Renal cortex interstitium (tissue), 11 donors: ENCODE data around the gene DNAJC15. TPM values are rescaled to one million over a fixed set of nuclear protein-coding genes. Genes with fewer than 3 reads are reported as not detected.

ENCODE experiments used
- DNase-seq, 11 donors: peaks; one replicate each; pipeline ENCODE4 v3.0.0-alpha.2; 2013; ENCODE audit warnings: low read depth in 9 of 11, low spot score in 4 of 11; ENCODE audit errors: extremely low read depth in 1 of 11
- polyA plus RNA-seq, 3 donors: library from polyadenylated mRNA; unstranded; fragments of 120-200 nt; gene quantifications; one replicate each; pipeline ENCODE4 v1.2.1, GENCODE V29; 2013; ENCODE audit not compliant: insufficient read length in 3 of 3

Gene DNAJC15
- polyA plus RNA-seq, 3 donors, result 25.7 to 31.7 (median 31.6) TPM

DNA sequence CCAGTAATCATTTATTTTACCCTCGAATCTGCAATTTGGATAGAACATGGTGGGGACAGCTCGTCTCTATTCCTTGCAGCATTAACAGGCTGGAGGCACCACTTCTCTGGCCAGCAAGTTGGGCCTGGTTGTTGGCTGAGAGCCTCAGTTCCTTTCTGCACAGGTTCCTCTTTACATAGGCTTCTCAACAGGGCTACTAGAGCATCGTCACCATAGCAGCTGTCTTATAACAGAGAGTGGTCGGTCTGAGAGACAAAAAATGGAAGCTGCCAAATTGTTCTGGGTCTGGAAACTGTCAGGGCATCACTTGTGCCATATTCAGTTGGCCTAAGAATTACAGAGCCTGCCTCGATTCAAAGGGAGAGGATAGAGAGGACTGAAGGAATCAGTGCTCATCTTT is 86.7 kb downstream of the DNAJC15 start:
- DNase-seq, result no peak

DNA sequence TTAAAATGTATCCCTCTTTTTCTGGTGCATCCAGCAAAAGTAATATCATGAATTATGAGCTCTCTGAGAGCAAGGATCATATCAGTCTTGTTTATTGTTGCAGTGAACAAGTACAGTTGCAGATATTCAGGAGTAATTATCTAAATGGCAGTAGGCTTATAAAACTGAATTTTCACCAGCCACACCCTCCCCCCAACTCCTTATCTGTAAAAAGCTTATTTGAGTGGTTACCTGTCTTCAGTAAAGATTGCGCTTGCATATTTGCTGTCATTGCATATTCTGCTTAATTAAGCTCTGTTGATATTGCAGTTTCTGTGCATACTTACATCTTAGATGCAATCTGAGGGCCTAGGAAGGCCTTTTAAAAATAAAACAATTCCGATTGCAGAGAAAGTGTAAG is 87.3 kb downstream of the DNAJC15 start:
- DNase-seq, result no peak

DNA sequence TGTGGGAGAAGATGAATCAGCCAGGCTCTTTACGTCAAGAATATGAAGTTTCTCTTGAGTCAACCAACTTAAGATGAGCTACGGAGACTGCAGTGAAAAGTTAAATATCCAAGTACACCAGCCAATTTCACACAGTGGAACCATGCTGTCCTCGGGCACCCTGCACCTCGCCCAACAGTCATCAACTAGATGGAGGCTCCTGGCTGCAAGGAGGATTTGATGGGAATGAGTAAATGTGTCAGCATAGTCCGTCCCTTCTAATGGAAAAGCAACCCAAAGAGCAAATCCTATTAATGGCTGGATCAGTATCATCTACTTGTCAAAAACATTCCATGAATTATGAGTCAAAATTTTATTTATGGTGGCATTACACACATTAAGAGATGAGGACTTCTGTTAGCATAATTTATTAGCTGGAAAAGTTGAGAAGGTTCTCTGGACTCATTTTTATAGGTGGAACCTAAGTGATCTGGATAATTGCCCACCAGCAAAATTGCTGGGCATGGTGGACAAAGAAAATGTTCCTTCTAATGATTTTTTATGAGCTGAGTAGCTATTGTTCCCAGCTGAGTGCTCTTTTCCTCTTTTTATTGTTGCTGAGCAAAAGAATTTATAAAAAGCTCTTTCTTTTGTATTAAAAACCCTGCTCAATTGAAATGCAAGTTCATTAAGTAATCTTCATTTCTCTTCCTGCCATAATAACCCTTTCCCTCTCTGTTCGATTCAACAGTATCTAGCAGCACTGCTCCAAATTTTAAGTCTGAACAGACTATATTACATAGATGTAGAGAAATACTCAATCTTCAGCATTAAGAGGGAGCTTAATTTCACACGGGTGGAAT is 88.4 kb downstream of the DNAJC15 start:
- no peak for DNase-seq

DNA sequence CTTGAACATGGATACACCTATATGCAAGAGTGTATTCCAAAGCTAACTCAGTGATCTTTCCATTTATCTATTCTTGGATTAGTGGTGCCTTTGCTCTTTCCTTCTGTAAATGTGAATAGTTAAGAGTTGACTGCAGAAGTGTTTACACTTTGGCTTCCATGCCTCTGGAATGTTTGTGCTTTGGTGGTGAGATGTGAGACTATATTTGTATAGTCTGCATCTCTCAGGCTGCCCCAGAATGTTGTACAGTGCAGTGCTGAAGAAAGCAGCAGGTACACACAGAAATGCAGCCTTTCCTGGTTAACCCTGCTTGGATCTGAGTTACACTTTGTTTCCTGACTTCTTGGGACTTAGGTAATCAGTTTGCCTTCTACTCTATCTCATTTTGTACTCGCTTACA is 90.2 kb downstream of the DNAJC15 start:
- DNase-seq, result no peak

GRCh38 chr13:43114504-43114903 is 91.1 kb downstream of the DNAJC15 start:
- DNase-seq, result no peak

- no peak for DNase-seq
Observed at GRCh38 chr13:43115141-43115540, 91.8 kb downstream of the DNAJC15 start.

GRCh38 chr13:43116242-43116641 is 92.9 kb downstream of the DNAJC15 start:
- no peak for DNase-seq

DNA sequence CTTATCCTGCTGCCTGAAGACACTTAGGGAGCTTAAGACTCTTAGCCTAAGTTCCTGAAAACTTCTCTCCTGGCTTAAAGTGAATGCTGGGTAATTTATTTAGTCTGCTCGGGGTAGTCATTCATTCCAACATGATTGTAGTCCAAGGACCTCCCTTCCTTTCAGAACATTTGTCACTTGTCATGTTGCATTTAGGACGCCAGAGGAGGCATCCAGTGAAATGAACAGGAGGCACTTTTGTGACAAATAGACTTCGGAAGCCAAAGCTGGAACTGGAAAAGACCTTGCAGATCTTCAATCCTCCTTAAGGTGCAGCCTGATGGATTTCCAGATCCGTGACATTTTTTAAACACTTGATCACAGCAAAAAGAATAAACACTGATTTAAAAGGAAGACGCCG is 95.1 kb downstream of the DNAJC15 start:
- no peak for DNase-seq

DNA sequence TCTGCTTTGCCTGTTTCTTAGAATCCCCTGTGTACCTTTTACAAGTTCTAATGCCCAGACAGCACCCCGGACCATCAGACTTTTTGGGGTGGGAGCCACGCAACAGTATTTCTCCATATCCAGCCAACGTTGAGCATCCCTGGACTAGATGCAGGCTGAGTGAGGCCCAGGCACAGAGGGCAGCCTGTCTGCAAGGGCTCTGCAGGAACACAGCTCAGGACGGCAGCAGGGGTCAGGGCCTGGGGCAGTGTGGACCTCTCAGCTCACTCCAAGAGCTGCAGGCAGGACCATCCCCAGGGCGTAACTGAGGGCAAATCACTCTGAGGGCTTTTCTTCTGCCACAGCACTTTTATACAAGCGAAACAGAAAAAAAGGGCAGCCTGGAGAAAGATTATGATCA is 95.8 kb downstream of the DNAJC15 start:
- DNase-seq, result no peak

- DNase-seq, result no peak
Observed at GRCh38 chr13:43122791-43123190, 99.4 kb downstream of the DNAJC15 start.

- no peak for DNase-seq
Observed at GRCh38 chr13:43123856-43124255, 100.5 kb downstream of the DNAJC15 start.

DNA sequence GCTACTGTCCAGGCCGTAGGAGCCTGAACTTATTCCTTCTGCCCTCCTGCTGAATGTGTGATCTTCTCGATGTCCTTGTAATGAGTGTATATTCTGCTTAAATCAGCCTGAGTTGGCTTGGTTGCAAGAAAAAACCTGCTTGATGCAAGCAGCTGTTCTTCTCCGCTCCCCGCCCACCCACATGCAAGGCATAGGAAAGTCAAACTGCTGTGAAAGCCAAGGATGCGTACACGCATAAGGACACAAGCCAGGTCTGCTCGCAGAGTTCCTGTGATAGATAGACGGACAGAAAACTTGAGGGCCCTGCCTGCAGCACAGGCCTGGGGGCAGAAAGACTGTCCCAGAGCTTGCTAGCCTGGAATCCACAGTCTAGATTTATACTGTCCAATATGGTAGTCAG is 101.1 kb downstream of the DNAJC15 start:
- DNase-seq, result no peak

GRCh38 chr13:43126420-43126819 is 103.0 kb downstream of the DNAJC15 start:
- no peak for DNase-seq

DNA sequence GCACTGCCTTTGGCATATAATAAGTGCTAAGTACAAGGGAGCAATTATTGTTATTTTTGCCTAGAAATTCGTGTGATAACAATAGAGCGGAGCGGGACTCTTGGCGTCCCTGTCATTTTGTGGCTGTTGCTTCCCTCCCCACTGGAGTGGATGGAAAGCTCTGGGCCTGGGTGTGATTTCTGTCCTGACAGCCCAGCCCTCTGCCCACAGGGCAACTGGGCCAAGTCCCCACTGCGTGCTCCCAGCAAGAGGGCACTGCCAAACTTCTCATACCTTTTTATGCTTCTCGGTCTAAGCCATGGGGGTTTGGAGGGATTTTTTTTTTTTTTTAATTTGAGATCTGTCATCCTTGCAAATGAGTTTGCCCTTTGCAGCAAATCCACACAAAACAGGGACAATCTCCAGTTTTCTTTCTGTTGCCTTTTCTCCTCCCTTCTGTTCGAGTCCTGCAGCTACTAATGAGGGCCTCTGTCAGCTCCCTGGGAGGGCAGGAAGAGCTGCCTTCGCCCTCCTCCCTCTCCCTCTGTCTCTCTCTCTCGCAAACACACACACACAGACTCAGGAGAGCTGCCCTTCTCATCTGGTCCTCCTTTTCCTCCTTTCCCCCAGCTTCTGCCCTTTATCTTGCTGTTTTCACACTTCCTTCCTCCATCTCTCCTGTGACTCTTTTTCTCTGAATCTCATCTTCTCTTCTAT is 103.9 kb downstream of the DNAJC15 start:
- DNase-seq, result no peak

GRCh38 chr13:43127827-43128226 is 104.4 kb downstream of the DNAJC15 start:
- DNase-seq, result no peak

- peak in 1 of 11 donors; percentile 20 for DNase-seq
Observed at GRCh38 chr13:43128504-43128961, 105.1 kb downstream of the DNAJC15 start.

DNA sequence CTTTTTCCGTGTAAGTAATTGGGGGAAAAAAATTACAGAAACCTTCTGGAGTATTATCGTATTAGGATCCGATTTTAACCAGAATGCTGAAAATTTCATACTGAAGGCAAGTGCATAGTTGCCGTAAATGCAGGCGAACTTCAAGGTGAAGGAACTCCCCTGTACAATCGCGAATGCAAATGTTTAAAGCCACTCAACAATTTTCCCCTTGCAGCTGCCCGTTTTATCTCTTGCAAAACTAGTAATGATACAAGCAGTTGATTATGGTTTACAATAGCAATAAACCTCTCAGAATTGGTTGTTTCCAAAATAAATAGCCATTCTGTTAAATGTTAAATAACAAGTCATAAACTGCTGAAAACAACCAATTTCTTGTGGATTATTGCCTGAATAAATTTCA is 105.7 kb downstream of the DNAJC15 start:
- no peak for DNase-seq

DNA sequence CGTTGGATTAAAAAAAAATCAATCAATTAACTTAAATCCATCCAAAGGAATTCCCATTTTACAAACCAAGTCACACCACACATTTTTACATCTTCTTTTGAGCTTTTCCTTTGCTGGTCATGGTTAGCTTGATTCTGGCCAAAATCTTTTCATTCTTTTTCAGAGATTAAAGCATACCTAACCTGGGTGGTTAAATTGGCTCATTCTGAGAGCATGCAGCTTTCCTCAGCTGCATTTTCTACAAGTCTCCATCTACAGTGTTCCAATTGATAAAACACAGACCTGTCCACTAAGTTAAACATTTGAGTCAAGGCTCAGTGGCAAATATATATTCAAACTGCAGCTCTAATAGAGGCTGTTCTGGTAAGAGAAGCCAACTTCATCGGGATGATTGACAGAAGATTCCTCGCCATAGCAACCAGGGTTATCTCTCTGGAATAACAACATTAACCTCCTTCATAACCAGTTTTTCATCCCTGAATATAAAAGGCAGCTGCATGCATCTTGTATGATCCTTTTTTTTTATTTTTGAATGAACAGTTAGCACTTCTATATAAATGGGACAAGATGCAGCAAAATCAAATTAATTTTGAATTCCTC is 106.2 kb downstream of the DNAJC15 start:
- no peak for DNase-seq

GRCh38 chr13:43132257-43132656 is 108.9 kb downstream of the DNAJC15 start:
- DNase-seq, result peak in 2 of 11 donors; percentile 18 to 28

DNA sequence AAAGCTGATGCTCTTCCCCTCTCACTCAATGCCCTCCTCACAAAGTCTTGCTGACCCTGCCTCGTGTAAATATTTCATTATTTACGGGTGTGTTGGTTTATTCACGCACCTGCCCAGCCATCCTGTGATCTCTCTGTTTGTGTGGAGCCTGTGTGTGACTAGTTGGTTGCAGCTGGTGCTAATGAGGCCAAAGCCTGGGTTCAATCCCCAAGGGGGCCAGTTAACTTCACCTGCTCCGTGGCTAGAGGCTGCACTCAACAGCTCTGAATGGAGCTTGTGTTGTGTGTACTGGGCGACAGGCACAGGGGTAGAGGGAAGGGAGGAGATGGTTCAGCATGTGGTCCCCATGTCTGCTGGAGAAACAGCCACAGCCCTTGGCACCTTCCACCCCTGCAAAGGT is 109.5 kb downstream of the DNAJC15 start:
- no peak for DNase-seq
